GM23248 (cell line): ENCODE results near the gene CPNE7.

Experiments used
- EZH2 ChIP-seq: fragments of 200-600 bp; sonication (generic); IDR thresholded peaks from 2 replicates; pipeline ENCODE4 v1.6.1; 2018; ENCODE audit warnings: antibody characterized with exemption, mild to moderate bottlenecking; ENCODE audit not compliant: insufficient read depth, poor library complexity, severe bottlenecking
- EZH2phosphoT487 ChIP-seq: fragments of 200-600 bp; sonication (generic); IDR thresholded peaks from 2 replicates; pipeline ENCODE4 v1.6.1; 2018; ENCODE audit warnings: antibody characterized with exemption, moderate library complexity, mild to moderate bottlenecking, low read depth; ENCODE audit not compliant: insufficient read depth

GRCh38 chr16:89561884-89562599, 13.5 kb upstream of the CPNE7 start:
- TF ChIP-seq EZH2: no peak
- TF ChIP-seq EZH2phosphoT487: no peak
